GM12891 (cell line): ENCODE results near the gene PTCH1.

Source experiments
- PAX5 ChIP-seq: IDR thresholded peaks from 2 replicates; pipeline ENCODE4 v1.6.1; 2011; ENCODE audit warnings: low read length, moderate library complexity, mild to moderate bottlenecking; ENCODE audit not compliant: insufficient read depth, severe bottlenecking
- POLR2A ChIP-seq: IDR thresholded peaks from 2 replicates; pipeline ENCODE4 v1.6.1; 2011; ENCODE audit warnings: low read depth, low read length, control low read depth
- POLR2AphosphoS5 ChIP-seq: IDR thresholded peaks from 2 replicates; pipeline ENCODE4 v1.6.1; 2011; ENCODE audit warnings: low read depth, low read length, control low read depth

- TF ChIP-seq POLR2AphosphoS5 (no peak), POLR2A (no peak), PAX5 (no peak)
Measured at GRCh38 chr9:95422650-95423049, 94.1 kb downstream of the PTCH1 start.
